Breast epithelium (tissue), 4 donors: Measurements from ENCODE around the gene SEMA4D. TPM values are rescaled to one million over a fixed set of nuclear protein-coding genes. Genes with fewer than 3 reads are reported as not detected.

Experiments
- DNase-seq, 2 donors: peaks; one replicate each; pipeline ENCODE4 v3.0.0-alpha.2; 2019; ENCODE audit warnings: low spot score in 2 of 2
- H3K27ac ChIP-seq, 2 donors: fragments of 200-600 bp; sonication (generic) in 1 of 2; one replicate each; pipeline ENCODE4 v1.5.1; 2016 to 2019; ENCODE audit warnings: mild to moderate bottlenecking in 1 of 2
- H3K27me3 ChIP-seq, 2 donors: fragments of 200-600 bp; sonication (generic) in 1 of 2; one replicate each; pipeline versions ENCODE4 v1.5.1 to v1.6.0; 2017 to 2019; ENCODE audit warnings: control low read depth in 1 of 2, mild to moderate bottlenecking in 1 of 2
- H3K36me3 ChIP-seq: fragments of 200-600 bp; one replicate; pipeline ENCODE4 v1.5.1; 2019
- H3K4me1 ChIP-seq, 2 donors: fragments of 200-600 bp; sonication (generic); one replicate each; pipeline ENCODE4 v1.5.1; 2016 to 2019; ENCODE audit warnings: control low read depth in 1 of 2
- H3K4me3 ChIP-seq, 3 donors: fragments of 200-600 bp; sonication (generic); 1 replicate in 2 of 3; 2 replicates in 1 of 3; pipeline ENCODE4 v1.5.1; 2016 to 2019; ENCODE audit warnings: mild to moderate bottlenecking in 3 of 3, moderate library complexity in 2 of 3
- H3K9me3 ChIP-seq, 2 donors: fragments of 200-600 bp; sonication (generic) in 1 of 2; one replicate each; pipeline ENCODE4 v1.5.1; 2016 to 2019; ENCODE audit warnings: control low read depth in 1 of 2
- POLR2A ChIP-seq: fragments of 450-650 bp; IDR thresholded peaks from one replicate; pipeline ENCODE4 v1.6.1; 2016; ENCODE audit warnings: antibody characterized with exemption, mild to moderate bottlenecking, moderate library complexity
- POLR2AphosphoS5 ChIP-seq, 3 donors: sonication (generic); formaldehyde crosslinking; IDR thresholded peaks; one replicate each; pipeline ENCODE4 v1.6.1; 2017; ENCODE audit warnings: antibody characterized with exemption in 3 of 3
- intact Hi-C: fragments of 100-400 bp; cut with DNase I; formaldehyde crosslinking; loops from one replicate; pipeline ENCODE4 v1.15.1; 2023; ENCODE audit warnings: low total_unique reads
- total RNA-seq, 3 donors: library from RNA; depleted of rRNA; stranded (reverse); fragments of >200 nt; gene quantifications; one replicate each; pipeline ENCODE4 v1.1.0, GENCODE V29; 2016
- TF ChIP-seq, protein P1 (sequence below), 3 donors: fragments of 450-650 bp; IDR thresholded peaks; one replicate each; pipeline ENCODE4 v1.5.1; 2016 to 2017; ENCODE audit warnings: antibody characterized with exemption in 3 of 3, mild to moderate bottlenecking in 3 of 3, moderate library complexity in 3 of 3

Gene SEMA4D
- total RNA-seq, 3 donors from 2014 or later = 9.9 to 24.6 (median 16.1) TPM

- Histone ChIP-seq H3K27ac (no peak overlapping the region), H3K36me3 (no peaks in the 10 kb centered on the region), H3K9me3 (no peaks in the 10 kb centered on the region), H3K27me3 (no peaks in the 10 kb centered on the region), H3K4me3 (no peak overlapping the region), H3K4me1 (no peaks in the 10 kb centered on the region)
- intact Hi-C loops = no loop called here
- DNase-seq = no peak
- TF ChIP-seq POLR2A = no peak
- TF ChIP-seq POLR2AphosphoS5 (IDR thresholded peaks at IDR 0.05) = no peak
- TF ChIP-seq, protein P1, sequence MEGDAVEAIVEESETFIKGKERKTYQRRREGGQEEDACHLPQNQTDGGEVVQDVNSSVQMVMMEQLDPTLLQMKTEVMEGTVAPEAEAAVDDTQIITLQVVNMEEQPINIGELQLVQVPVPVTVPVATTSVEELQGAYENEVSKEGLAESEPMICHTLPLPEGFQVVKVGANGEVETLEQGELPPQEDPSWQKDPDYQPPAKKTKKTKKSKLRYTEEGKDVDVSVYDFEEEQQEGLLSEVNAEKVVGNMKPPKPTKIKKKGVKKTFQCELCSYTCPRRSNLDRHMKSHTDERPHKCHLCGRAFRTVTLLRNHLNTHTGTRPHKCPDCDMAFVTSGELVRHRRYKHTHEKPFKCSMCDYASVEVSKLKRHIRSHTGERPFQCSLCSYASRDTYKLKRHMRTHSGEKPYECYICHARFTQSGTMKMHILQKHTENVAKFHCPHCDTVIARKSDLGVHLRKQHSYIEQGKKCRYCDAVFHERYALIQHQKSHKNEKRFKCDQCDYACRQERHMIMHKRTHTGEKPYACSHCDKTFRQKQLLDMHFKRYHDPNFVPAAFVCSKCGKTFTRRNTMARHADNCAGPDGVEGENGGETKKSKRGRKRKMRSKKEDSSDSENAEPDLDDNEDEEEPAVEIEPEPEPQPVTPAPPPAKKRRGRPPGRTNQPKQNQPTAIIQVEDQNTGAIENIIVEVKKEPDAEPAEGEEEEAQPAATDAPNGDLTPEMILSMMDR (IDR thresholded peaks at IDR 0.05) = no peak
Observed at GRCh38 chr9:89422151-89422975, 75.5 kb downstream of the SEMA4D start.

GRCh38 chr9:89421595-89421994 lies 76.3 kb downstream of the SEMA4D start:
- Histone ChIP-seq H3K4me1 (no peaks in the 10 kb centered on the region), H3K27me3 (no peaks in the 10 kb centered on the region), H3K9me3 (no peaks in the 10 kb centered on the region), H3K36me3 (no peaks in the 10 kb centered on the region), H3K4me3 (no peak overlapping the region), H3K27ac (no peak overlapping the region)
- DNase-seq = no peak
- intact Hi-C loops = no loop called here
- no peak for TF ChIP-seq POLR2AphosphoS5 (IDR thresholded peaks at IDR 0.05)
- TF ChIP-seq, protein P1 (IDR thresholded peaks at IDR 0.05) = no peak
- no peak for TF ChIP-seq POLR2A

DNA sequence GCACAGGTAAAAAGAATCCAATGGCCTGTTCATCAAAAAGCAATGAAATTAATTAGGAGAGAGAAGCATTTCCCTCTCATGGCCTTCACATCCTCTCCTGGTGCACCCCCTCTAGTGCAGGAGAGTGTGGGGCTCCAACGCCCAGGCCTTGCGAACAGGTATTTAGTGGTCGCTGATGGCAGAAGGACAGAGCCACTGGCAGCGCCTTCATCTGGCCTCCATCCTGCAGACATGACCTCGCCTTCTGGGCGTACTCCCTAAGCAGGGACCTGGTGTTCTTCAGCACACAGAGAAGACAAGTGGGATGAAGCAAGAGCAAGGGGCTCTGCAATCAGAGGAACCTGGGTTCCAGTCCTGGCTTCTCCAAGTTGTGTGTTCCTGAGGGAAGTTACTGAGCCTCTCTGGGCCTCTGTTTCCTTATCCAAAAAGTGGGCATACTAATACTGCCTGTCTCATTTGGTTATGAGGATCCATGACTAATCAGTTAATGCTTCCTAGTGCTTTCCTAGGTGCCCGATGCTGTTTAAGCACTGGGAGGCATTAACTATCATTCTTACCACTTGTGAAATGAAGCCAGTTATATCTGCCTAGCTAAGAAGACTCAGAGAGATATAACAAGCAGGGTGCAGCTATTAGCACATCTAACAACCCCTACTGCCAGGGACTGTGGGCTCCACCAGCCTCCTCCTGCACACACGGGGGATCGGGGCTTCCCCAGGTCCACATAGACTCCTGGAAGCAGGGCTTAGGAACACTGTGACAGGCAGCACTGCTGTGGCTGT lies 77.3 kb downstream of the SEMA4D start:
- Histone ChIP-seq H3K36me3 (no peaks in the 10 kb centered on the region), H3K9me3 (no peaks in the 10 kb centered on the region), H3K4me3 (no peak overlapping the region), H3K4me1 (no peaks in the 10 kb centered on the region), H3K27ac (no peak overlapping the region), H3K27me3 (no peaks in the 10 kb centered on the region)
- no peak for DNase-seq
- intact Hi-C loops = no loop called here
- TF ChIP-seq, protein P1 (IDR thresholded peaks at IDR 0.05) = no peak
- no peak for TF ChIP-seq POLR2AphosphoS5 (IDR thresholded peaks at IDR 0.05)
- no peak for TF ChIP-seq POLR2A

DNA sequence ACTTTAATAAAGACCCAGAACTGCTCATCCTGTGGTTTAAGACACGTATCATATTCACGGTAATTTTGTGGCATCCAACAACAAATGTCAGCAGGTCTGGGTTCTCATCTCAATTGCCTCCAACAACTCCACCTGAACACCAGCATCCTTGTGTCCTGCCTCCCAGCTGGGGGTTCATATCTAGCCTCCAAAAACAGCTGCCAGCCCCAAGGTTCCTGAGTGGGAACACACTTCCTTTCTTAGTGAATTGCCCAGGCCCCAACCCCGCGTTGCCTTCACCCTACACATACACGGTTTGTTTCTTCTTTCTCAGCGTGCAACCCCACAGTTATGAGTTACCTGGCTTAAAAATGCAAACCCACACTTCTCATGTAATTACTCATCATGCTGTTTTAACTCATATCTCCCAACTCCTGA lies 77.9 kb downstream of the SEMA4D start:
- Histone ChIP-seq H3K36me3 (no peaks in the 10 kb centered on the region), H3K4me1 (no peaks in the 10 kb centered on the region), H3K4me3 (no peak overlapping the region), H3K27me3 (no peaks in the 10 kb centered on the region), H3K9me3 (no peaks in the 10 kb centered on the region), H3K27ac (no peak overlapping the region)
- intact Hi-C loops = no loop called here
- TF ChIP-seq POLR2A (no peak), POLR2AphosphoS5 (IDR thresholded peaks at IDR 0.05) (no peak)
- TF ChIP-seq, protein P1 (IDR thresholded peaks at IDR 0.05) = no peak
- DNase-seq = no peak
